Renal pelvis (tissue), 3 donors: ENCODE measurements around the gene TMC7. TPM values are rescaled to one million over a fixed set of nuclear protein-coding genes. Genes with fewer than 3 reads are reported as not detected.

Experiments used
- polyA plus RNA-seq, 3 donors: library from polyadenylated mRNA; unstranded; fragments of 120-200 nt; gene quantifications; one replicate each; pipeline ENCODE4 v1.2.1, GENCODE V29; 2013; ENCODE audit not compliant: insufficient read length in 3 of 3

Gene TMC7
- polyA plus RNA-seq, 3 donors = 1.4 to 2.1 (median 1.9) TPM

Other genes with a start within 250 kb of the TMC7 start
- 1,000 to 10,000 TPM; 1,919 to 2,605 (median 2,095) TPM for gene RPS15A, start 193.6 kb upstream of the TMC7 start, polyA plus RNA-seq
- 100 to 1,000 TPM; 248 to 276 (median 262) TPM for gene ARL6IP1, start 182.4 kb upstream of the TMC7 start, polyA plus RNA-seq
- gene SMG1, start 57.5 kb upstream of the TMC7 start, polyA plus RNA-seq = 10 to 100 TPM; 46.2 to 86.2 (median 75.4) TPM
- gene COQ7, start 83.7 kb downstream of the TMC7 start, polyA plus RNA-seq = 10 to 100 TPM; 33.7 to 39.2 (median 34.2) TPM
- gene ITPRIPL2, start 130.0 kb downstream of the TMC7 start, polyA plus RNA-seq = 10 to 100 TPM; 15.6 to 18.1 (median 16.9) TPM
- gene SYT17, start 184.3 kb downstream of the TMC7 start, polyA plus RNA-seq = 10 to 100 TPM; 10.2 to 13.6 (median 11.2) TPM